AG09309 (cell line): Measurements from ENCODE around the gene DDX17.

Source experiments
- DNase-seq: peaks from one replicate; pipeline ENCODE4 v3.0.0-alpha.2; 2010; ENCODE audit warnings: low read depth
- H3K4me3 ChIP-seq: 2 replicates; pipeline ENCODE4 v1.5.1; 2011; ENCODE audit warnings: mild to moderate bottlenecking, low read depth, low read length, moderate library complexity; ENCODE audit not compliant: control insufficient read depth
- CTCF ChIP-seq: IDR thresholded peaks from 2 replicates; pipeline ENCODE4 v1.5.1; 2011; ENCODE audit warnings: mild to moderate bottlenecking, low read depth, low read length, inconsistent platforms; ENCODE audit not compliant: insufficient read depth, control insufficient read depth; ENCODE audit errors: missing control alignments

DDX17 gene

GRCh38 chr22:38461414-38462081, 44.6 kb downstream of the DDX17 start:
- no peak for TF ChIP-seq CTCF
- H3K4me3 ChIP-seq: no peak overlapping the region
- no peak for DNase-seq

- no peak overlapping the region for H3K4me3 ChIP-seq
- no peak for DNase-seq
- no peak for TF ChIP-seq CTCF
These were observed 45.1 kb downstream of the DDX17 start for GRCh38 chr22:38461057-38461413.

GRCh38 chr22:38460426-38460840, 45.7 kb downstream of the DDX17 start:
- H3K4me3 ChIP-seq: no peak overlapping the region
- DNase-seq: no peak
- no peak for TF ChIP-seq CTCF

GRCh38 chr22:38456841-38457699, 49.0 kb downstream of the DDX17 start:
- H3K4me3 ChIP-seq: no peak overlapping the region
- no peak for DNase-seq
- no peak for TF ChIP-seq CTCF

- DNase-seq: no peak
- H3K4me3 ChIP-seq: no peak overlapping the region
- no peak for TF ChIP-seq CTCF
These were observed 49.8 kb downstream of the DDX17 start for GRCh38 chr22:38456272-38456835.

- no peak for DNase-seq
- no peak for TF ChIP-seq CTCF
- H3K4me3 ChIP-seq: no peak overlapping the region
These were observed 50.4 kb downstream of the DDX17 start for GRCh38 chr22:38455530-38456271.
